Epidermal melanocyte (primary cell): ENCODE results near the gene CCDC57.
A peak's percentile ranks its signal among the peaks of the same experiment; 100 is the strongest.
"Not testable (repeated sequence)": the region's sequence is repeated elsewhere in the genome, so short reads cannot be mapped to it uniquely, and the experiment has no call there.

Experiments used
- DNase-seq: peaks from one replicate; pipeline ENCODE4 v3.0.0; 2011; ENCODE audit warnings: low spot score; ENCODE audit not compliant: insufficient read length

The CCDC57 gene

GRCh38 chr17:82179412-82179811, 33.2 kb downstream of the CCDC57 start:
- DNase-seq = no peak

- no peak for DNase-seq
These were observed 34.0 kb downstream of the CCDC57 start for GRCh38 chr17:82178499-82179261.

- no peak for DNase-seq
These were observed 34.7 kb downstream of the CCDC57 start for GRCh38 chr17:82177761-82178498.

GRCh38 chr17:82177276-82177675, 35.4 kb downstream of the CCDC57 start:
- no peak for DNase-seq

GRCh38 chr17:82175951-82176350, 36.7 kb downstream of the CCDC57 start:
- DNase-seq = no peak

- DNase-seq = no peak
These were observed 37.4 kb downstream of the CCDC57 start for GRCh38 chr17:82175201-82175600.

GRCh38 chr17:82174042-82174857, 38.4 kb downstream of the CCDC57 start:
- not testable (repeated sequence) for DNase-seq

- DNase-seq = no peak
These were observed 39.1 kb downstream of the CCDC57 start for GRCh38 chr17:82173351-82174041.

GRCh38 chr17:82172486-82173160, 40.0 kb downstream of the CCDC57 start:
- DNase-seq = no peak

- no peak for DNase-seq
These were observed 40.8 kb downstream of the CCDC57 start for GRCh38 chr17:82171750-82172375.

- DNase-seq = peak; percentile 7
These were observed 42.2 kb downstream of the CCDC57 start for GRCh38 chr17:82170412-82170961.

GRCh38 chr17:82168568-82168967, 44.1 kb downstream of the CCDC57 start:
- peak; percentile 8 for DNase-seq

- peak; percentile 9 for DNase-seq
These were observed 45.6 kb downstream of the CCDC57 start for GRCh38 chr17:82167028-82167427.

- DNase-seq = no peak
These were observed 47.8 kb downstream of the CCDC57 start for GRCh38 chr17:82164853-82165252.

- DNase-seq = no peak
These were observed 51.4 kb downstream of the CCDC57 start for GRCh38 chr17:82161216-82161615.

GRCh38 chr17:82160075-82160474, 52.6 kb downstream of the CCDC57 start:
- no peak for DNase-seq

GRCh38 chr17:82158825-82159224, 53.8 kb downstream of the CCDC57 start:
- no peak for DNase-seq

GRCh38 chr17:82157046-82158035, 55.3 kb downstream of the CCDC57 start:
- DNase-seq = no peak
